Testis (tissue), 2 donors: ENCODE results near the gene PCDHGC5.

Experiments used
- POLR2A ChIP-seq: fragments of 450-650 bp; IDR thresholded peaks from one replicate; pipeline ENCODE4 v1.6.1; 2017; ENCODE audit warnings: antibody characterized with exemption, mild to moderate bottlenecking, moderate library complexity
- TF ChIP-seq, protein P1 (sequence below), 3 experiments: fragments of 450-650 bp in 2 of 3; fragments of 200-600 bp in 1 of 3; sonication (generic) in 1 of 3; IDR thresholded peaks; one replicate each; pipeline ENCODE4 v1.5.1; 2016 to 2019; ENCODE audit warnings: antibody characterized with exemption in 3 of 3, mild to moderate bottlenecking in 2 of 3, moderate library complexity in 1 of 3

DNA sequence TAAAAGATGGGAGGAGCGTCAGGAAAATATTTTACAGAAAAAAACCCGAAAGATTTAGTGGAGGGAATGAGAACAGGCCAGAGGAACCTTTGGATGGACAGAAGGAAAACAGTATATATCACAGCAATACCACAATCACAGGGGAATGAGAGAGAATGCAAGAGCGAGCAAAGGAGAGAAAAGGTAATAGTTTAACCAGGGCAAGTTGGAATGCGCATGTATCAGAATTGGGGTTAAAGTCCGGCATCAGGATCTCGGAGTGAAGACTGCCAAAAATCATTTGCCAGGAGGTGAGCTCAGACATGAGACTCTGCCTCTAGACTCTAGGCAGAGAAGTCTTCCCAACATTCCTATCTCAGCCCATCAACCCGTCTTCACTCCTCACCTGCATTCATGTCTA, 36.8 kb downstream of the PCDHGC5 start:
- TF ChIP-seq, protein P1, sequence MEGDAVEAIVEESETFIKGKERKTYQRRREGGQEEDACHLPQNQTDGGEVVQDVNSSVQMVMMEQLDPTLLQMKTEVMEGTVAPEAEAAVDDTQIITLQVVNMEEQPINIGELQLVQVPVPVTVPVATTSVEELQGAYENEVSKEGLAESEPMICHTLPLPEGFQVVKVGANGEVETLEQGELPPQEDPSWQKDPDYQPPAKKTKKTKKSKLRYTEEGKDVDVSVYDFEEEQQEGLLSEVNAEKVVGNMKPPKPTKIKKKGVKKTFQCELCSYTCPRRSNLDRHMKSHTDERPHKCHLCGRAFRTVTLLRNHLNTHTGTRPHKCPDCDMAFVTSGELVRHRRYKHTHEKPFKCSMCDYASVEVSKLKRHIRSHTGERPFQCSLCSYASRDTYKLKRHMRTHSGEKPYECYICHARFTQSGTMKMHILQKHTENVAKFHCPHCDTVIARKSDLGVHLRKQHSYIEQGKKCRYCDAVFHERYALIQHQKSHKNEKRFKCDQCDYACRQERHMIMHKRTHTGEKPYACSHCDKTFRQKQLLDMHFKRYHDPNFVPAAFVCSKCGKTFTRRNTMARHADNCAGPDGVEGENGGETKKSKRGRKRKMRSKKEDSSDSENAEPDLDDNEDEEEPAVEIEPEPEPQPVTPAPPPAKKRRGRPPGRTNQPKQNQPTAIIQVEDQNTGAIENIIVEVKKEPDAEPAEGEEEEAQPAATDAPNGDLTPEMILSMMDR (IDR thresholded peaks at IDR 0.05): no peak
- TF ChIP-seq POLR2A: no peak
